SJSA1 (cell line): ENCODE results near the gene DAP. TPM values are rescaled to one million over a fixed set of nuclear protein-coding genes. Genes with fewer than 3 reads are reported as not detected.

Experiments
- DNase-seq, 2 experiments: peaks; one replicate each; pipeline ENCODE4 v3.0.0-alpha.2; 2015 to 2020; ENCODE audit warnings: low spot score in 2 of 2, low read depth in 1 of 2
- H3K27ac ChIP-seq: fragments of 250-450 bp; sonication (Bioruptor Pico); 2 replicates; pipeline ENCODE4 v1.5.1; 2020; ENCODE audit warnings: mild to moderate bottlenecking, moderate library complexity
- H3K27me3 ChIP-seq: fragments of 250-450 bp; sonication (Bioruptor Pico); replicated peaks from 2 replicates; pipeline ENCODE4 v1.5.1; 2020; ENCODE audit warnings: mild to moderate bottlenecking, moderate library complexity
- H3K36me3 ChIP-seq: fragments of 250-450 bp; sonication (Bioruptor Pico); 2 replicates; pipeline ENCODE4 v1.5.1; 2020; ENCODE audit warnings: mild to moderate bottlenecking
- H3K4me1 ChIP-seq: fragments of 250-450 bp; sonication (Bioruptor Pico); replicated peaks from 2 replicates; pipeline ENCODE4 v1.6.1; 2021; ENCODE audit warnings: mild to moderate bottlenecking
- H3K4me3 ChIP-seq: fragments of 250-450 bp; sonication (Bioruptor Pico); 2 replicates; pipeline ENCODE4 v1.5.1; 2020; ENCODE audit warnings: mild to moderate bottlenecking
- H3K9me3 ChIP-seq: fragments of 250-450 bp; sonication (Bioruptor Pico); replicated peaks from 2 replicates; pipeline ENCODE4 v1.5.1; 2020; ENCODE audit warnings: mild to moderate bottlenecking
- total RNA-seq: library from RNA; depleted of rRNA; stranded (reverse); fragments of >200 nt; shearing (Covaris generic); gene quantifications from 2 replicates; pipeline ENCODE4 v1.2.3, GENCODE V29; 2014

DAP gene
- total RNA-seq, 1 experiment from 2014 or later, result 64.6 TPM

GRCh38 chr5:10753178-10753577, 7.9 kb downstream of the DAP start:
- Histone ChIP-seq H3K4me1 (peaks cover 11% of the 10 kb centered on the region), H3K27me3 (no peaks in the 10 kb centered on the region), H3K36me3 (peaks cover 93% of the 10 kb centered on the region), H3K9me3 (no peaks in the 10 kb centered on the region), H3K4me3 (no peak overlapping the region), H3K27ac (no peak overlapping the region)
- DNase-seq, result no peak

GRCh38 chr5:10752451-10752850, 8.6 kb downstream of the DAP start:
- no peaks in the 10 kb centered on the region for H3K27me3 ChIP-seq
- no peak for DNase-seq
- peaks cover 11% of the 10 kb centered on the region for H3K4me1 ChIP-seq
- H3K4me3 ChIP-seq, result no peak overlapping the region
- H3K27ac ChIP-seq, result no peak overlapping the region
- no peaks in the 10 kb centered on the region for H3K9me3 ChIP-seq
- H3K36me3 ChIP-seq, result peaks cover 96% of the 10 kb centered on the region

- no peaks in the 10 kb centered on the region for H3K27me3 ChIP-seq
- peaks cover 1% of the 10 kb centered on the region; the same call in 1 of the 2 replicates for H3K4me1 ChIP-seq
- no peaks in the 10 kb centered on the region for H3K9me3 ChIP-seq
- peaks cover 99% of the 10 kb centered on the region for H3K36me3 ChIP-seq
- no peak overlapping the region for H3K4me3 ChIP-seq
- no peak overlapping the region for H3K27ac ChIP-seq
- DNase-seq, result no peak
These were observed 10.1 kb downstream of the DAP start for GRCh38 chr5:10750909-10751308.

- no peaks in the 10 kb centered on the region for H3K27me3 ChIP-seq
- H3K4me1 ChIP-seq, result no peaks in the 10 kb centered on the region
- H3K27ac ChIP-seq, result no peak overlapping the region
- no peak for DNase-seq
- H3K36me3 ChIP-seq, result peaks cover 99% of the 10 kb centered on the region
- no peaks in the 10 kb centered on the region for H3K9me3 ChIP-seq
- H3K4me3 ChIP-seq, result no peak overlapping the region
These were observed 13.1 kb downstream of the DAP start for GRCh38 chr5:10747678-10748622.

- no peaks in the 10 kb centered on the region for H3K9me3 ChIP-seq
- no peak overlapping the region for H3K27ac ChIP-seq
- peaks cover 99% of the 10 kb centered on the region for H3K36me3 ChIP-seq
- no peak for DNase-seq
- H3K27me3 ChIP-seq, result no peaks in the 10 kb centered on the region
- no peaks in the 10 kb centered on the region for H3K4me1 ChIP-seq
- no peak overlapping the region for H3K4me3 ChIP-seq
These were observed 14.3 kb downstream of the DAP start for GRCh38 chr5:10746711-10747110.

GRCh38 chr5:10745133-10745532, 15.9 kb downstream of the DAP start:
- Histone ChIP-seq H3K36me3 (peaks cover 99% of the 10 kb centered on the region), H3K27ac (no peak overlapping the region), H3K9me3 (no peaks in the 10 kb centered on the region), H3K27me3 (no peaks in the 10 kb centered on the region), H3K4me3 (no peak overlapping the region), H3K4me1 (no peaks in the 10 kb centered on the region)
- DNase-seq, result no peak

- Histone ChIP-seq H3K36me3 (peaks cover 99% of the 10 kb centered on the region), H3K4me1 (no peaks in the 10 kb centered on the region), H3K27me3 (no peaks in the 10 kb centered on the region), H3K27ac (no peak overlapping the region), H3K9me3 (no peaks in the 10 kb centered on the region), H3K4me3 (no peak overlapping the region)
- no peak for DNase-seq
These were observed 16.4 kb downstream of the DAP start for GRCh38 chr5:10744681-10745080.

GRCh38 chr5:10743951-10744350, 17.1 kb downstream of the DAP start:
- Histone ChIP-seq H3K9me3 (no peaks in the 10 kb centered on the region), H3K36me3 (peaks cover 97% of the 10 kb centered on the region), H3K27ac (no peak overlapping the region), H3K4me1 (no peaks in the 10 kb centered on the region), H3K27me3 (no peaks in the 10 kb centered on the region), H3K4me3 (no peak overlapping the region)
- no peak for DNase-seq

GRCh38 chr5:10743526-10743925, 17.5 kb downstream of the DAP start:
- H3K36me3 ChIP-seq, result peaks cover 97% of the 10 kb centered on the region
- H3K4me3 ChIP-seq, result no peak overlapping the region
- no peaks in the 10 kb centered on the region for H3K27me3 ChIP-seq

GRCh38 chr5:10741661-10742060, 19.4 kb downstream of the DAP start:
- H3K27me3 ChIP-seq, result no peaks in the 10 kb centered on the region
- no peak overlapping the region for H3K4me3 ChIP-seq
- no peaks in the 10 kb centered on the region for H3K4me1 ChIP-seq
- peaks cover 95% of the 10 kb centered on the region for H3K36me3 ChIP-seq
- no peaks in the 10 kb centered on the region for H3K9me3 ChIP-seq
- no peak for DNase-seq
- H3K27ac ChIP-seq, result no peak overlapping the region

More at GRCh38 chr5:10743526-10743925, 17.5 kb downstream of the DAP start:
- Histone ChIP-seq H3K27ac (no peak overlapping the region), H3K9me3 (no peaks in the 10 kb centered on the region), H3K4me1 (no peaks in the 10 kb centered on the region)
- DNase-seq, result no peak

GRCh38 chr5:10740384-10740783, 20.6 kb downstream of the DAP start:
- no peak overlapping the region for H3K4me3 ChIP-seq
- H3K4me1 ChIP-seq, result no peaks in the 10 kb centered on the region
- peaks cover 95% of the 10 kb centered on the region for H3K36me3 ChIP-seq
- no peak for DNase-seq
- H3K9me3 ChIP-seq, result no peaks in the 10 kb centered on the region
- H3K27ac ChIP-seq, result no peak overlapping the region
- no peaks in the 10 kb centered on the region for H3K27me3 ChIP-seq

GRCh38 chr5:10737880-10738279, 23.2 kb downstream of the DAP start:
- Histone ChIP-seq H3K27me3 (no peaks in the 10 kb centered on the region), H3K9me3 (no peaks in the 10 kb centered on the region), H3K4me1 (no peaks in the 10 kb centered on the region; the same call in 1 of the 2 replicates), H3K27ac (no peak overlapping the region), H3K36me3 (peaks cover 95% of the 10 kb centered on the region), H3K4me3 (no peak overlapping the region)
- DNase-seq, result no peak

- Histone ChIP-seq H3K9me3 (no peaks in the 10 kb centered on the region), H3K4me3 (no peak overlapping the region), H3K27me3 (no peaks in the 10 kb centered on the region), H3K27ac (no peak overlapping the region), H3K36me3 (peaks cover 95% of the 10 kb centered on the region), H3K4me1 (no peaks in the 10 kb centered on the region; the same call in 1 of the 2 replicates)
- no peak for DNase-seq
These were observed 24.2 kb downstream of the DAP start for GRCh38 chr5:10736808-10737207.

GRCh38 chr5:10736354-10736753, 24.7 kb downstream of the DAP start:
- Histone ChIP-seq H3K36me3 (peaks cover 95% of the 10 kb centered on the region), H3K27me3 (no peaks in the 10 kb centered on the region), H3K4me3 (no peak overlapping the region), H3K27ac (no peak overlapping the region), H3K9me3 (no peaks in the 10 kb centered on the region), H3K4me1 (no peaks in the 10 kb centered on the region; the same call in 1 of the 2 replicates)
- no peak for DNase-seq
